Left cardiac atrium (tissue), 4 donors: ENCODE data around the gene MS4A7. TPM values are rescaled to one million over a fixed set of nuclear protein-coding genes. Genes with fewer than 3 reads are reported as not detected.

Experiments used
- ATAC-seq, 2 donors: fragments of 200-7000 bp; cut with Tn5 transposase; one replicate each; pipeline ENCODE4 v1.9.1; 2020; ENCODE audit warnings: mild to moderate bottlenecking in 2 of 2, moderate library complexity in 2 of 2
- DNase-seq: peaks from one replicate; pipeline ENCODE4 v3.0.0-alpha.2; 2020
- intact Hi-C, 2 donors: fragments of 100-400 bp; cut with DNase I; formaldehyde crosslinking; loops; one replicate each; pipeline versions ENCODE4 v1.14.1 to v1.15.1; 2022 to 2023
- total RNA-seq, 2 donors: library from RNA; stranded (reverse); fragmentation: NEBNext Ultra II Directional; extraction: Animal tissue kit (Norgen Biotek cat#: 25700); gene quantifications; one replicate each; pipeline ENCODE4 v1.2.1, GENCODE V29; 2021
- donor health status: DM: no; HTN: yes; CAD: no.
- donor health status: DM: no; HTN: yes; CAD: no; lungs with severe emphysema.
- donor health status: DM: yes; HTN: yes; CAD: no.
- donor health status: Dilated cardiomyopathy.

MS4A7 gene
- total RNA-seq, 2 donors from 2014 or later: 33.1 to 37.1 TPM

DNA sequence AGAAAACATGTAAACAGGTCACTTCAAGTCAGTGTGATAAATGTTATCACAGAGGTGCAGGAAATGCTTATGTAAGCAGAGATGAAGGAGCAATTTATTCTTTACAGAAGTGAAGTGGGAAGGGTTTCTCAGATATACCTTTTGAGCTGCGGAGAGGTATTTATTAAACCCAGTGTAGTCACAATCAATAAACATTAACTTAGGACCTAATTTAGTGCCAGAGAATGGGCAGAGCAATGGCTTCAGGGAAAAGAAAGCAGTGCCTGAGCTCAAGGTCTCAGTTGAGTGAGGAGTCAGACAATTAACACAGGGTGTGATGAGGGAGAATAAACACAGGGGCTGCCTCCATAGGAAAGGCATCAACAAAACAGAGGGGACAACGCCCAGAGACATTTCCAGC lies 52.9 kb downstream of the MS4A7 start:
- DNase-seq (no peak), ATAC-seq (no peak)
- intact Hi-C loops: no loop called here

DNA sequence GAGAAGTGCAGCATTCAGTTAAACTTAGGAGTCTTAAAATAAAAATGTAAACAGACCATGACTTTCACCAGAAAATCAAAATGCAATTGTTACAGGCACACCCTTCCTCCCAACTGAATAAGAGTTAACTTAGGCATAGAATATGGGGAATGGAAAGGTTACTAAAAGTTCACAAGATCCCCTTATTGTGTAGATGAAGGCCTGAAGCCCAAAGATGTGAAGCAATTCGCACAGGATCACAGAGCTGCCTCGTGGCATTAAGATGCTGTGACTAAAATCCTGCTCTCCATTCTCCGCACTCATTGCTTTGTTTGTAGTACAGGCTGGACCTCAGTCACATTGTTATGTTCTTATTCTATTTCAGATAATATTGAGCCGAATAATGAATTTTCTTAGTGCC lies 55.1 kb downstream of the MS4A7 start:
- intact Hi-C loops: no loop called here
- ATAC-seq: no peak

More for the DNA sequence above, 55.1 kb downstream of the MS4A7 start:
- no peak for DNase-seq

Other genes with a start within 250 kb of the MS4A7 start
- 100 to 1,000 TPM in 1 of 2 donors, 10 to 100 TPM in 1; 62.5 to 155 TPM for gene MS4A6A, start 195.4 kb upstream of the MS4A7 start, total RNA-seq
- gene MS4A4E, start 135.4 kb upstream of the MS4A7 start, total RNA-seq: 1 to 10 TPM in 1 of 2 donors, under 1 TPM in 1; 0.52 to 3.1 TPM
- gene MS4A4A, start 97.9 kb upstream of the MS4A7 start, total RNA-seq: 10 to 100 TPM; 26.4 to 43.9 TPM
- under 1 TPM in 1 of 2 donors, not detected in 1; 0.47 TPM for gene MS4A6E, start 51.3 kb upstream of the MS4A7 start, total RNA-seq
- gene MS4A14, start 17.9 kb downstream of the MS4A7 start, total RNA-seq: 1 to 10 TPM; 1.4 to 1.5 TPM
- not detected for gene MS4A5, start 51.0 kb downstream of the MS4A7 start, total RNA-seq
- under 1 TPM; 0.26 to 0.47 TPM for gene MS4A1, start 77.3 kb downstream of the MS4A7 start, total RNA-seq
- gene MS4A12, start 114.2 kb downstream of the MS4A7 start, total RNA-seq: not detected
- gene MS4A13, start 136.9 kb downstream of the MS4A7 start, total RNA-seq: not detected